ENCODE data around the gene TGFB3. TPM values are rescaled to one million over a fixed set of nuclear protein-coding genes. Genes with fewer than 3 reads are reported as not detected.

The TGFB3 gene
- total RNA-seq, 1 experiment from 2014 or later: 1.6 TPM

GRCh38 chr14:75910048-75910447 lies 71.7 kb downstream of the TGFB3 start:
- no peak for ATAC-seq
- DNase-seq (ENCODE audit: low read depth, low spot score): no peak

GRCh38 chr14:75909630-75910029 lies 72.2 kb downstream of the TGFB3 start:
- Histone ChIP-seq H4K20me1 (ENCODE audit: insufficient read depth) (no peaks in the 10 kb centered on the region), H3K4me2 (ENCODE audit: low read length) (no peak overlapping the region), H3K4me3 (replicated peaks in 1 of 2; ENCODE audit: low read depth in 1 of 2, low read length in 2 of 2) (no peak overlapping the region), H3K9me2 (ENCODE audit: insufficient read depth) (no peaks in the 10 kb centered on the region), H3K36me3 (ENCODE audit: control insufficient read depth in 1 of 2, insufficient read depth in 2 of 2, low read length in 2 of 2) (no peaks in the 10 kb centered on the region; a peak in 1 of 4 replicates), H3K27me3 (ENCODE audit: insufficient read depth, low read length) (no peaks in the 10 kb centered on the region), H2AFZ (ENCODE audit: low read depth, low read length, poor library complexity, severe bottlenecking) (no peak overlapping the region), H3K9ac (ENCODE audit: low read length) (no peak overlapping the region), H3K9me3 (ENCODE audit: control insufficient read depth in 1 of 2, insufficient read depth in 1 of 2, low read depth in 1 of 2, low read length in 2 of 2) (no peaks in the 10 kb centered on the region), H3K79me2 (ENCODE audit: insufficient read depth, low read length) (no peaks in the 10 kb centered on the region), H3K27ac (ENCODE audit: low read depth, low read length) (no peak overlapping the region), H3K4me1 (ENCODE audit: control insufficient read depth in 1 of 2, insufficient read depth in 2 of 2, low read length in 2 of 2) (0 out of 4 replicates have a peak, but pooled peaks cover 0 to 6% of the 10 kb centered on the region in 2 experiments)
- ChIA-PET CTCF (no interaction called here), POLR2A (no interaction called here), RAD21 (ENCODE audit: low non-redundant PET in 1 of 2, low total read pairs in 2 of 2, uncharacterized antibody in 2 of 2, unreplicated experiment in 2 of 2) (no interaction called here)
- ATAC-seq (no peak), DNase-seq (ENCODE audit: low read depth, low spot score) (no peak)
- no peak for TF ChIP-seq EGR1 (IDR thresholded peaks at IDR 0.05; ENCODE audit: low read depth)
- TF ChIP-seq REST (IDR thresholded peaks at IDR 0.05; ENCODE audit: low read depth): no peak
- TF ChIP-seq CTCF (IDR thresholded peaks at IDR 0.05 in 2 of 3, conservative IDR thresholded peaks at IDR 0.05 in 1 of 3; ENCODE audit: borderline replicate concordance in 1 of 3, insufficient read depth in 1 of 3, low read depth in 2 of 3, low read length in 2 of 3): no peak
- no peak for TF ChIP-seq SIN3A (IDR thresholded peaks at IDR 0.05; ENCODE audit: low read depth)
- intact Hi-C loops (cut with micrococcal nuclease): loop anchor here (10.0 kb wide), 2 partner anchors 205 to 735 kb away; no protein-coding TSS in a partner anchor
- BruUV-seq (replicated peaks): no TSS peak

More at GRCh38 chr14:75910048-75910447, 71.7 kb downstream of the TGFB3 start:
- Histone ChIP-seq H4K20me1 (ENCODE audit: insufficient read depth) (no peaks in the 10 kb centered on the region), H2AFZ (ENCODE audit: low read depth, low read length, poor library complexity, severe bottlenecking) (no peak overlapping the region), H3K79me2 (ENCODE audit: insufficient read depth, low read length) (no peaks in the 10 kb centered on the region), H3K4me1 (ENCODE audit: control insufficient read depth in 1 of 2, insufficient read depth in 2 of 2, low read length in 2 of 2) (0 out of 4 replicates have a peak, but pooled peaks cover 0 to 6% of the 10 kb centered on the region in 2 experiments), H3K9me2 (ENCODE audit: insufficient read depth) (no peaks in the 10 kb centered on the region), H3K9me3 (ENCODE audit: control insufficient read depth in 1 of 2, insufficient read depth in 1 of 2, low read depth in 1 of 2, low read length in 2 of 2) (no peaks in the 10 kb centered on the region), H3K27me3 (ENCODE audit: insufficient read depth, low read length) (no peaks in the 10 kb centered on the region), H3K4me3 (replicated peaks in 1 of 2; ENCODE audit: low read depth in 1 of 2, low read length in 2 of 2) (no peak overlapping the region), H3K36me3 (ENCODE audit: control insufficient read depth in 1 of 2, insufficient read depth in 2 of 2, low read length in 2 of 2) (no peaks in the 10 kb centered on the region; a peak in 1 of 4 replicates), H3K9ac (ENCODE audit: low read length) (no peak overlapping the region), H3K4me2 (ENCODE audit: low read length) (no peak overlapping the region), H3K27ac (ENCODE audit: low read depth, low read length) (no peak overlapping the region)
- intact Hi-C loops (cut with micrococcal nuclease): no loop called here
- no peak for TF ChIP-seq TCF7L2 (IDR thresholded peaks at IDR 0.05; ENCODE audit: borderline replicate concordance, extremely low read depth, insufficient read depth, insufficient read length)
- TF ChIP-seq POLR2AphosphoS5 (IDR thresholded peaks at IDR 0.05; ENCODE audit: low read depth, low read length): no peak
- TF ChIP-seq CTCF (IDR thresholded peaks at IDR 0.05 in 2 of 3, conservative IDR thresholded peaks at IDR 0.05 in 1 of 3; ENCODE audit: borderline replicate concordance in 1 of 3, insufficient read depth in 1 of 3, low read depth in 2 of 3, low read length in 2 of 3): no peak
- TF ChIP-seq YY1 (IDR thresholded peaks at IDR 0.05; ENCODE audit: extremely low read depth, insufficient replicate concordance, low read depth, low read length): no peak
- TF ChIP-seq SP1 (IDR thresholded peaks at IDR 0.05; ENCODE audit: low read depth): no peak
- no TSS peak for BruUV-seq (replicated peaks)
- ChIA-PET CTCF (no interaction called here), POLR2A (no interaction called here), RAD21 (ENCODE audit: low non-redundant PET in 1 of 2, low total read pairs in 2 of 2, uncharacterized antibody in 2 of 2, unreplicated experiment in 2 of 2) (no interaction called here)
